Fibroblast of mammary gland (primary cell): ENCODE data around the gene SNRPD1.
"Not testable (repeated sequence)": the region's sequence is repeated elsewhere in the genome, so short reads cannot be mapped to it uniquely, and the experiment has no call there.

Experiments used
- DNase-seq: peaks from one replicate; pipeline ENCODE4 v3.0.0-alpha.2; 2010; ENCODE audit warnings: low read depth
- H3K4me3 ChIP-seq: 2 replicates; pipeline ENCODE4 v1.5.1; 2011; ENCODE audit warnings: low read depth, mild to moderate bottlenecking, low read length, moderate library complexity; ENCODE audit not compliant: control insufficient read depth
- CTCF ChIP-seq: conservative IDR thresholded peaks from 2 replicates; pipeline ENCODE4 v1.5.1; 2011; ENCODE audit warnings: low read depth, low read length, inconsistent platforms; ENCODE audit not compliant: control insufficient read depth, insufficient read depth

Gene SNRPD1

GRCh38 chr18:21612125-21613039, at the start of gene SNRPD1:
Gene SNRPD1 (plus strand): TSS chr18:21612314. CDS start chr18:21612430, 116 bp downstream.
- DNase-seq, result peak; percentile 89
- peak within 1 kb of the TSS; percentile 98 for H3K4me3 ChIP-seq
- TF ChIP-seq CTCF, result peak; percentile 78

- H3K4me3 ChIP-seq, result no peak overlapping the region
- no peak for DNase-seq
- TF ChIP-seq CTCF, result no peak
Observed at GRCh38 chr18:21571772-21572171, 40.3 kb upstream of the SNRPD1 start.

- no peak for TF ChIP-seq CTCF
- no peak for DNase-seq
- no peak overlapping the region for H3K4me3 ChIP-seq
Observed at GRCh38 chr18:21575656-21576055, 36.5 kb upstream of the SNRPD1 start.

- no peak for TF ChIP-seq CTCF
- no peak for DNase-seq
- no peak overlapping the region for H3K4me3 ChIP-seq
Observed at GRCh38 chr18:21584391-21584790, 27.7 kb upstream of the SNRPD1 start.

- H3K4me3 ChIP-seq, DNase-seq: not testable (repeated sequence)
Observed at GRCh38 chr18:21592361-21592760, 19.8 kb upstream of the SNRPD1 start.

- TF ChIP-seq CTCF, result no peak
- H3K4me3 ChIP-seq, result no peak overlapping the region
- no peak for DNase-seq
Observed at GRCh38 chr18:21593540-21594257, 18.4 kb upstream of the SNRPD1 start.

GRCh38 chr18:21597620-21598019, 14.5 kb upstream of the SNRPD1 start:
- no peak for DNase-seq
- TF ChIP-seq CTCF, result no peak
- H3K4me3 ChIP-seq, result no peak overlapping the region
